Measurements from ENCODE around the gene UHRF2.

UHRF2 gene

DNA sequence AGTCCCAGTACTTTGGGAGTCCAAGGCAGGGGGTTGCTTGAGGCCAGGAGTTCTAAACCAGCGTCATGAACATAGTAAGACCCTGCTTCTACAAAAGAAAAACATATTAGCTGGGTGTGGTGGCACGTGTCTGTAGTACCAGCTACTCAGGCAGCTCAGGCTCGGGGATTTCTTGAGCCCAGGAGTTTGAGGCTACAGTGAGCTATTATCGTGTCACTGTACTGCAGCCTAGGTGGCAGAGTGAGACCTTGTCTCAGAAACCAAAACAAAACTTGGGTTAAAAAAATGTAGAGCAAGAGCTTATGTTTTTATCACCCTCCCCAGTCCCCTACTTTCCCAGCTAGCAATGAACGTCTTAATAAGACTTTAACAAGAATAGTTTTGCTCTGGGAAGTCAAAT, 46.7 kb downstream of the UHRF2 start:
- TF ChIP-seq, protein P1, sequence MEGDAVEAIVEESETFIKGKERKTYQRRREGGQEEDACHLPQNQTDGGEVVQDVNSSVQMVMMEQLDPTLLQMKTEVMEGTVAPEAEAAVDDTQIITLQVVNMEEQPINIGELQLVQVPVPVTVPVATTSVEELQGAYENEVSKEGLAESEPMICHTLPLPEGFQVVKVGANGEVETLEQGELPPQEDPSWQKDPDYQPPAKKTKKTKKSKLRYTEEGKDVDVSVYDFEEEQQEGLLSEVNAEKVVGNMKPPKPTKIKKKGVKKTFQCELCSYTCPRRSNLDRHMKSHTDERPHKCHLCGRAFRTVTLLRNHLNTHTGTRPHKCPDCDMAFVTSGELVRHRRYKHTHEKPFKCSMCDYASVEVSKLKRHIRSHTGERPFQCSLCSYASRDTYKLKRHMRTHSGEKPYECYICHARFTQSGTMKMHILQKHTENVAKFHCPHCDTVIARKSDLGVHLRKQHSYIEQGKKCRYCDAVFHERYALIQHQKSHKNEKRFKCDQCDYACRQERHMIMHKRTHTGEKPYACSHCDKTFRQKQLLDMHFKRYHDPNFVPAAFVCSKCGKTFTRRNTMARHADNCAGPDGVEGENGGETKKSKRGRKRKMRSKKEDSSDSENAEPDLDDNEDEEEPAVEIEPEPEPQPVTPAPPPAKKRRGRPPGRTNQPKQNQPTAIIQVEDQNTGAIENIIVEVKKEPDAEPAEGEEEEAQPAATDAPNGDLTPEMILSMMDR (conservative IDR thresholded peaks at IDR 0.05; ENCODE audit: control insufficient read depth, insufficient read depth, low read depth, low read length): no peak
- DNase-seq (ENCODE audit: low read depth): no peak
- H3K4me3 ChIP-seq (ENCODE audit: control insufficient read depth, low read depth, low read length): no peak overlapping the region

DNA sequence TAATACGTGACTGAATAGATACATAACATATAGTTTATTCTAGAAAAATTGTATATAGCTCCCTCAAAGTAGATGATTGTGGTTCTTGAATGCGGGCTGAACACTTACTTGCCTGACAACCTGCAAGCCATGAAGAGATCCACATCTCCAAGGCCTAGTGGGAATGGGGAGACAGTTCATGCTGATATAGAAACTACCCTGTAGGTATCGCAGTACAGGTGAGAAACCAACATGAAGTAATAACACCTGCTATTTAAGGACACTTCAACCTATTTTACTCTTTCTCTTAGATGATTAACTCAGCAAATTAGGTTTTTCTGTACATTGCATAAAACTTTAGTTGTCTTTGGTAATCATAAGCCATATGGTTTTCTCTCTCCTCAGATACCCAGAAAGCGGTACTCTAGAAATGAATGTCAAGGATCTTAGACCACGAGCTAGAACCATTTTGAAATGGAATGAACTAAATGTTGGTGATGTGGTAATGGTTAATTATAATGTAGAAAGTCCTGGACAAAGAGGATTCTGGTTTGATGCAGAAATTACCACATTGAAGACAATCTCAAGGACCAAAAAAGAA, 47.3 kb downstream of the UHRF2 start:
- no peak for DNase-seq (ENCODE audit: low read depth)
- TF ChIP-seq, protein P1 (conservative IDR thresholded peaks at IDR 0.05; ENCODE audit: control insufficient read depth, insufficient read depth, low read depth, low read length): no peak
- no peak overlapping the region for H3K4me3 ChIP-seq (ENCODE audit: control insufficient read depth, low read depth, low read length)

DNA sequence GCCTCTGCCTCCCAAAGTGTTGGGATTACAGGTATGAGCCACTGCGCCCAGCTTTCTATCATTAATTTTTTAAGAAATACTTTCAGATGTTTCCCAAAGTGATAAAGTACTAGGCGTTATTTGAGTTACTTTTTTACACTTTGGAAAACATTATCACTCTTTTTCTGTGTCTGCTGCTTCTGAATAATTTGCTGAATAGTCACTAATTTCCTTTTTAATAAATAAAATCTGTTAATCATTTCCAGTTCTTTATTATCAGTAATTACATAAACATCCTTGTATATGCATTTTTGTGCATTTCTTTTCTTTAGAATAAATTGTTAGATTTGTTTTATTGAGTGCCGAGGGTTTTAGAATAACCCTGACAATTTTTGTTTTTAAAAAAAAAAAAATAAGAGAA, 48.6 kb downstream of the UHRF2 start:
- DNase-seq (ENCODE audit: low read depth): no peak
- H3K4me3 ChIP-seq (ENCODE audit: control insufficient read depth, low read depth, low read length): no peak overlapping the region
- TF ChIP-seq, protein P1 (conservative IDR thresholded peaks at IDR 0.05; ENCODE audit: control insufficient read depth, insufficient read depth, low read depth, low read length): no peak

DNA sequence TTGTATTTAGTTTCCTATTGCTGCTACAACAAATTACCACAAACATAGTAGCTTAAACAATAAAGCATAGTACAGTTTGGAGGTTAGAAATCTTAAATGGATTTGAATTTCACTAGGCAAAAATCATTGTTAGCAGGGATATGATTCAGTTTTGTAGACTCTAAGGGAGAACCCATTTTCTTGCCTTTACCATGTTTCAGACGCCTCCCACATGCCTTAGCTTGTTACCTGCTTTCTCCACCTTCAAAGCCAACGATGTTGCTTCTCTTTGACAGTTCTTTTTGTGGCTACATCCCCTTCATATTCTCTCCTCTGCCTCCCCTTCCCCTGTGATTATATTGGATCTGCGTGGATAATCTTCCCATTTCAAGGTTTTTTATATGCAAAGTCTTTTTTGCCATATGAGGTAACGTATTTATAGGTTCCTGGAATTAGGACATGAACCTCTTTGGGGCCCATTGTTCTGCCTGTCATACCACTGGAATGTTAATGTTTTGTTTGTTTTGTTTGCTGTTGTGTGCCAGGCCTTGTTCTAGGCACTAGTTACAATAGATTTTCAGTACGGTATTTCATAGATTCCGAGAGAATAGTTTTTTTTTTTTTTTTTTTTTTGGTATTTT, 54.1 kb downstream of the UHRF2 start:
- no peak for DNase-seq (ENCODE audit: low read depth)
- no peak overlapping the region for H3K4me3 ChIP-seq (ENCODE audit: control insufficient read depth, low read depth, low read length)
- TF ChIP-seq, protein P1 (conservative IDR thresholded peaks at IDR 0.05; ENCODE audit: control insufficient read depth, insufficient read depth, low read depth, low read length): no peak

DNA sequence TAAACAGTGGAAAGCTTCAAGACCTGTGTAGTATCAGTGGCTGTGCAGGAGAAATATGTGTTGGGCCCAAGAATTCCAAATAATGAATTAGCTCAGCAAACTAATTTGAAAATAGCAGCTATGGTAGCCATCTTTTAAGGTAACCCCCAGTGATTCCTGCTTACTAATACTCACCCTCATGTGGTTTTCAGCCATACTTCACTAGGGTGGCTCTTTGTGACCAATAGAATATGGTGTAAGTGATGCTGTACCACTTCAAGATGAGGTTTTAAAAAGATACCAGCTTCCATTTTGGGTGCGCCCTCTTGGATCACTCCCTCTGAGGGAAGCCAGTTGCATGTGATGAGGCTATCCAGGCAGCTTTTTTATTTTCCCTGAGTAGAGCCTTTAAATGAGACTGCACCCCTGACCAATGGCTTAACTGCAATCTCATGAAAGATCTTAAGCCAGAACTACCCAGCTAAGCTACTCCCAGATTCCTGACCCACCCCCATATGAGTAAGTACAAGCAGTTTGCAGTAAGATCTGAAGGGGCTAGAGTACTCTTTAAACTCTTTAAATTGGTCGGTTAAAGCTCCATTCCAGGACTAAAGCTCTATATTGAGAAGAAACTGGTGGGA, 58.3 kb downstream of the UHRF2 start:
- no peak overlapping the region for H3K4me3 ChIP-seq (ENCODE audit: control insufficient read depth, low read depth, low read length)
- no peak for DNase-seq (ENCODE audit: low read depth)
- TF ChIP-seq, protein P1 (conservative IDR thresholded peaks at IDR 0.05; ENCODE audit: control insufficient read depth, insufficient read depth, low read depth, low read length): no peak

DNA sequence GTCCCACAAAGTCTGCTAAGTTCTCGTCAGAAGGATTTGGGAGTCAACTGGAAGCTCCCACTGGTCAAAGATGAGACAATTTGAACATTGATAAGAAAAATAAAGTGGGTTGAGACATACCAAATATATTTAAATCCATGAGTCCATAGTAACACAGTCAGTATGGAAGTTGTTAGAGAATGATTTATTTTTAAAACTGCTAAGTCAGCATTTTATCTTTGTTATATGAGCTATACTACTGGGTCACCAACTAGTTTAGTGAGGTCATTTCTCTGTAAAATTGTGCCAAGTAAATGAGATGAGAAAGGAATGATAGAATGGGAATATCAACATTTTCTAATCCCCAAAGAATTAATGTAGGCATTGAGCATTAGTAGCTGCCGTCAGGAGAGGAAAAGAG, 60.2 kb downstream of the UHRF2 start:
- no peak overlapping the region for H3K4me3 ChIP-seq (ENCODE audit: control insufficient read depth, low read depth, low read length)
- TF ChIP-seq, protein P1 (conservative IDR thresholded peaks at IDR 0.05; ENCODE audit: control insufficient read depth, insufficient read depth, low read depth, low read length): no peak
- no peak for DNase-seq (ENCODE audit: low read depth)
